ACHN (cell line): ENCODE measurements around the gene CSH2.
A peak's percentile ranks its signal among the peaks of the same experiment; 100 is the strongest.

Experiments used
- DNase-seq: peaks from one replicate; pipeline ENCODE4 v3.0.0-alpha.2; 2015
- in situ Hi-C: cut with HindIII; loops from 2 replicates; pipeline ENCODE4 v1.10.0; 2017; ENCODE audit warnings: low sequenced_read_pairs, low pct_ligation_motif_present, low pct_unique_long_range_greater_than_20kb

The CSH2 gene

DNA sequence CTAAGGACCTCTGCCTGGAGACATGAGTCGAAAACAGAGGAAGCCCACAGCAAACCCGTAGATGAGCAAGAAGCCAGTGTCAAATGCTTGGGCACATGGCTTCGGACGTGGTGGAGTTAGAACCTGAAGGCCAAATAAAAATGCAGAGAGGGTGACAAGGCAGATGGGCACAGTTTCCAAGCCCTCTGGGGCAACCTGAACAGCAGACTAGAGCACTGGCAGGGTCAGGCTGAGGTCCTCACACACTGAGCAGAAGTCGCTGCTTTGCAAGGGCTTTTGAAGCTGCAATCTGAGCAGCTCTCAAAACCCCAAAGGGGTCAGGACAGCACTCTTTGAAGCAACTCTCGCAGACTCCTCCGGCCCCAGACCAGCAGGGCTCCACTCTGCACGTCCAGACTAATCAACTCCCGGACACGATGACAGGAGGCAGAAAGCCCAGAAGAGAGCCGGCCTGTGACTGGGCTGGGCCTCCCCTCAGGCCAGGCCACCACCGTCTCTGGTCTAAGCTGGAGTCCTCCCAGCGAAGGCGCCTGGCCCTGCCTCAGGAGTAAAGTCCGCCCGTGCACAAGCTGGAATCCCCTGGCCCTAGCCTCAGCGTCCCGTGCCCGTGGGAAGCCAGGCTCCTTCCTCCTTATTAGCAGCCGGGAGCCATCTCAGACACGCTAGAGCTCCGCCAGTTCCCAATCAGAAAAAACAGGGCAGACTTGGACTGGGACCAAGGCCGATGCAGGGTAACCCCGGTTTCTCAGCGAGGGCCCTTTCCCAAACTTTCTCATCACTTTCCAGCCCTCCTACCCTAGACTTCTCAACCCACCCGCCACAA lies 31.9 kb downstream of the CSH2 start:
- in situ Hi-C loops = no loop called here
- DNase-seq = peak; percentile 38

DNA sequence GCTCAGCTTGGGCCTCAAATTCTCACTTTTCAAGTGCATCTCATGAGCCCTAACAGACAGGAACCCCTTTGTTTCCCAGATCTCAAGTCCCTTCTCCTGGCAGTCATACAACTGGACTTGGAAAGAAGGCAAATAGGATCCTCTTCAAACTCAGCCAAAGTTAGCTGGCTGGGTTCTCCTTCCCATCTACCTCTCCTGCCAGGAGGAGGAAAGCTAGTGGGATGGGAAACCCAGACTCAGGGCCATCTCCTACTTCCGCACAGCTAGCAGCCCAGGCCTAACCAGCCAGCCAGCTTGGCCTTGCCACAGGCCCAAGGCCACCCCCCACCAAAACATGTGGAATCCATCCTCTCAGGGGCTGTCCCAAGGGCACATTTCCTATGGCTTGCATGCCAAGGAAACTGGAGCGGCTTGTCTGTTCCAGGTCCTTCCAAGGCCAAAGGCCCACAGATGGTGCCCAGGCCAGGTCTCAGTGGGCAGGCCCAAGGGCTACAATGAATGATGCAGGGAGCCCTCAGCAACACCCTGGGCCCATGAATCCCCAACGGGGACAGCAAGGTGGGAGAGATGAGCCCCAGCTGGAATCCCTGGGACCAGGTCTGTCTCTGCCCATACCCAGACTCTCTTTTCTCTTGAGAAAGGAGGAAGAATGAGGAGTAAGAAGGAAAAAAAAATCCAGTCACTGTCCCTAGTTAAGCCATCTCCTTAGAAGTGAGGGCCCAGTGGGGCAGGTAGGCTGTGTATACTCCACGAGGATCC lies 32.7 kb downstream of the CSH2 start:
- DNase-seq = no peak
- in situ Hi-C loops = no loop called here

DNA sequence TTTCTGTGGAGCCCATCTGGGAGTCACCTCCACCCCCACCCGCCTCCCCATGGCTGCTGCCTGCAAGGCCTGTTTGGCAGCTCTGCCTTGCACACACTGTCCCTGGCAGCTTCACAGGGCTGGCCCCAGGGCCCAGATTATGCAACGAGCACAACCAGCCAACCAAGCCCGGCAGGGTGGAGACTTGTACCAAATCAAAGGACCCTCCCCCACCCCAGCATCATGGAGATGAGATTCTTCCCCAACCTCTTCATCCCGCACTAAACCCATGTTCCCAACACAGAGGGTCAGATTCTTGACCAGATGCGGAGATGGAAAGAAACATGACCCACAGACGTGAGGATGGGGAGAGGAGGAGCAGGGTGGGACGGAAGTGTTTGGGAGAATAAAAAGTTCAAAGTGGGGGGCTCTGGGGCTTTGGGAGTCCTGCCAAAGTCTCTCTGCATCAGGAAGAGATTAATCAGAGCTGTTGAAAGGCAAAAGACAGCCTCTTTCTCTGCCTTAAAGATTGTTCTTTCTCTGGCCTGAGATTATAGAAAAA lies 34.8 kb downstream of the CSH2 start:
- in situ Hi-C loops = no loop called here
- DNase-seq = no peak

DNA sequence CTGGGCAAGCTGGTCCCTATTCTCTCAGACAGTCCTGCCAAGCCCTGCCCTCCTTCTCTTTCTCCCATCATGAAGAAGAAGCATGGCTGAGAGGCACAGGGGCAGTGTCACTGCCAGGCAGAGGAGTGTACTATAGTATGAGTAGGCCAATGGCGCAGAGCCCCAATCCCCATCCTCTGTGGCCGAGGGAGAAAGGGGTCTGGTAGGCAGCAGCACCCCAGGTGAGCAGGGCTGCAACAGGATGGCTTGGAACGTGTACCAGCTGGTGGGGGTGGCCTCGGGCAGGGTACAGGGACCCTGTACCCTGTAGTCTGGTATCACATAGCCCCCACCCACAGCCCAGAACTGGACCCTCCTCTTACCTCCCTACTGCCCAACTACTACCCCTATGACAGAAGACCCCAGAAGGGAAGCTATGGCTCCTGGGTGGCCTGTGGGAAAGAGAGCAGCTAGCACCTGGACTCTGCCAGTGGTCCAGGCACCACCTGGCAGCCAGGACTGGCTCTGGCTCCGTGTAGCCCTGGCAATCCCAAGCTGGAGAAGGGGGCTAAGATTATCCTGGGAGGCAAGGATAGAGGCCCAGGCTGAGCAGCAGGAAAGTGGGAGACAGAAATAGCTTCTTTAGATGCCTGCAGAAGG lies 35.4 kb downstream of the CSH2 start:
- in situ Hi-C loops = no loop called here
- DNase-seq = no peak

DNA sequence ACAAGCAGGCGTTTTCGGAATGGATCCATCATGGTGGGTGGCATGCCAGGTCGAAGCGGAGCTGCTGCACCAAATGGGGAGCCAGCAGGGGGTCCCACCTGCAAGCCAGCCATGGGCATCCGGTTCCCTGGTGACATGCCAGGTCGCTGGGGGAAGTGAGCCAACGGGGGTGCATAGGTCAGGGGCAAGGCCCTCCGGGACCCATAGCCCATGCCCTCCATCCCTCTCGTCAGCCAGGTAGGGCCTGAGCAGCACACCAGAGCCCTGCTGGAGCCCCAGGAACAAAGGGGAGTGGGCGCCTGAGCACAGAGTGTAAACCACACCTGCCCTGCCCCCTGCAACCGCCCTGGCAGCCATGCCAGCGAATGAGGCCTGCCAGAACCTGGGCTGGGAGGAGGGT lies 36.0 kb downstream of the CSH2 start:
- in situ Hi-C loops = no loop called here
- DNase-seq = no peak

DNA sequence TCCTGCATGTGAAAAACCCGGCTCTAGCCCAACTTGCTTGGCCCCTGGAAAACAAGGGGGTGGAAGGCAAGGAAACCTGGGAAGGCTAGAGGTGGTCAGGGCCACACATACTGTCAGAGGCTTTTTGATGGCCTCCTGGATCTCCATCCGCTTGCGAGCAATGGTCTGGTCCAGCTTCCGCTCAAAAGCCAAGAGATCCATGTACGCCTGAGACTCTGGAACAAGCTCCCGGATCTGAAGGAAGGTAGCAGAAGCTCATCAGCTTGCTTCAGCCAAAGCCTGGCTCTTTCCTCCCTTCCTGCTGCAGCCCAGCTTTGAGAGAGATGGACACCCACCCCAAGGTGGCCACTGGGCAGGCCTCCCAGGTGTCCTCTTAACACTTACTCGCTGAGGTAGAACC lies 36.7 kb downstream of the CSH2 start:
- DNase-seq = no peak
- in situ Hi-C loops = no loop called here

DNA sequence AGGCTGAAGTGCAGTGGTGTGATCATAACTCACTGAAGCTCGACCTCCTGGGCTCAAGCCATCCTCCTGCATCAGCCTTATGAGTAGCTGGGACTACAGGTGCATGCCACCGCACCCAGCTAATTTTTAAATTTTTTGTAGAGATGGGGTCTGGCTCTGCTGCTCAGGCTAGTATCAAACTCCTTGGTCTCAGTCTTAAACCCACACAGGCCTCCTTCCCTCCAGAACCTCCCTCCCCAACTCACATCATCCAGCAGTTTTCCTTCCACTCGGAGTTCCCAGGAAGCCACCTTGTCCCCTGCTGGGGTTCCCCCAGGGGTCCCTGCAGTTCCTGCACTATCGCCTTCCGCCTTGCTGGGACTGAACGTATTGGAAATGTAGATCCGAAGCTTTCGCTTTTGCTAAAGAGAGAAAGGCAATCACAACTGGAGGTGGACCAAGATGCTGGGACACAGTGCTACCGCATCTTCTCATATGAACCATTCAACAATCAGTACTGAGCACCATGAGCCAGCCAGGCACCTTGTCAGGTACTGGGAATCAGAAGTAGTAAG lies 38.2 kb downstream of the CSH2 start:
- in situ Hi-C loops = no loop called here
- DNase-seq = no peak

DNA sequence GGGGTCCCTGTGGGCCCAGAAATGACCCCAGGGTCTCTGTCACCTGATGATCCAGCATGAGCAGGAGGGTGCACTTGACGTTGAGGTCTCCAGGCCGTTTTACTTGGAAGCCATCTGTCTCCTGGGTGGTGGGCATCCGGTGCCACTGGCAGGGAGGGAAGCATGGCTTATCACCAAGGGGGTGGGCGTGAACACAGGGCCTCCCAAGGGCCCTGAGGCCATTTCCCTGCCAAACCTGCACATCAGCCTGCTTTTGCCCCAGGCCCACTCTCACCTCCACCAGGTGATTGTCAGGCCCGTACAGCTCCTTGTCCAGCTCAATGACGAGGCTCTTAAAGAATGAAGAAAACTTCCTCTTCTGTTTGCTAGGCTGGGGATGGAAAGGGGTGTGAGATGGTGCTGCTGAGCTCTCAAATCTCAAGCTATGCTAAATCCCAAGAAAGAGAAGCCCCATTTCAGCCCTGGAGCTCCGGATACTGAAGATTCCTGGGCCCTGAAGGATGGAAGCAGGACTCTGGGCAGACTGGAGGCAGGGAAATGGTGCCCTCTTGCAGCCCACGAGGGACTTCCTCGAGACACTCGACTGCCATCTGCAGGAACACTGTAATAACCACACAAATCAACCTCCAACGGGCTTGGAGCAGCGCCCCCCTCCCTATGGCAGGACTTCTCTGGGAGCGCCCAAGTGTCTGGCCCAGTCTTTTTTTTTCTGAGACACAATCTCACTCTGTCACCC lies 38.9 kb downstream of the CSH2 start:
- DNase-seq = peak; percentile 84
- in situ Hi-C loops = no loop called here

DNA sequence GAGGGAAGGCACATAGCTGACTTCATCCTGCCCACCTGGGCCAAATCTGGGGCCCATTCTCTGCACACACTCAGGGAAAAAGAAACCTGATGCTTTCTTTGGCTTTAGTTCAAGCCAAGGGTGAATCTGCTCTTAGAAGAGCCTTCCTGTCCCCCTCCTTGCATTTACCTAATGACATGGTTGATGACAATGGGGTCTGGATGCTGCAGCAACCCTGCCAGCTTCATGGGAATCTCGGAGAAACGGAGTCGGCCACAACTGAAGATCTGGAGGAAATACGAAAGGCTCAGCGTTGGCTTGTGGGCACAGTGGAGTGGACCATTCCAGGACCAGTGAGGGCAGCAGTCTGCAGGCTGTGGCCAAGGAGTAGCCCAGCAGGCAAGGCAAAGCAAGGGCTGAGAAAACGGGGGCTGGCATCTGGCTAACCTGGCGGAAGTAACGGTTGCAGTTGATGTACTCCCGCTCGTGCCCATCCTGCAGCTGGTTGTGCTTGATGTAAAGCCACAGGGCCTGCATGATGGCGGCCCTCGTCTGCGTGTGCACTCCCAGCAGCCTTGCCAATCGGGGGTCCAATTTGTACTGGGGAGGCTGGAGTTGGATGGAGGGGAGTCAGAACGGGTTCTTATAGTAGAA lies 39.6 kb downstream of the CSH2 start:
- no peak for DNase-seq
- in situ Hi-C loops = no loop called here

DNA sequence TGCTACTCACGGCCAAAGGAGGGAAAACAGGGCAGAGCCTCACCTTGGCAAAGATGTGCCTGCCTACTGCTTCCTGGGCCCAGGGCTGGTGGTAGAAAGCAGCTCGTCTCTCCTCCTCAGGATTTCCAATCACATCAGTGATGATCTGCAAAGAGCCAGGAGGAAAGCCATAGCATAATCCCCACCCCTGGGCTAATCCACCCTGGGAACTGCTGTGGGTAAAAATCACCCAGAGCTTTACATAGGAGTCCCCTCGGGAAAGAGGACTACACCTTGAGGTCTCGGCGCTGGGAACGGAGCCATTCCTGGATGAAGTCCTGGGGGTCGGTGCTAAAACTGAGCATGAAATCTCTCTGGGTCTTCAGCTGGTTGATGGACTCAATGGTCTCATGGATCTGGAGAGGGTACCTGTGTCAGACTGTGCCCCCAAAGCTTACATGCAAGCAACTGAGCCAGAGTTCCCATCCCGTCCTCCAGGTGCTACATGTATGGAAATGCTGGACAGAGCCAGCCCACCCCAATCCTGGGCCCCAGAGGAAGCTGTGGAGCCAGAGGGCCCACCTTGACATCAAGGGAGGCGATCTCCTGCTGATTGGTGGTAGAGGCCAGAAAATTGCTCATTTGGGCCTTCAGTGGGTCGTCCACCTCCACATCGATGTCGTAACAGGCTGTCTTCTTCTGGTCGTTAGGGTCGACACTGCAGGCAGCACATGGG lies 40.3 kb downstream of the CSH2 start:
- in situ Hi-C loops = no loop called here
- no peak for DNase-seq

DNA sequence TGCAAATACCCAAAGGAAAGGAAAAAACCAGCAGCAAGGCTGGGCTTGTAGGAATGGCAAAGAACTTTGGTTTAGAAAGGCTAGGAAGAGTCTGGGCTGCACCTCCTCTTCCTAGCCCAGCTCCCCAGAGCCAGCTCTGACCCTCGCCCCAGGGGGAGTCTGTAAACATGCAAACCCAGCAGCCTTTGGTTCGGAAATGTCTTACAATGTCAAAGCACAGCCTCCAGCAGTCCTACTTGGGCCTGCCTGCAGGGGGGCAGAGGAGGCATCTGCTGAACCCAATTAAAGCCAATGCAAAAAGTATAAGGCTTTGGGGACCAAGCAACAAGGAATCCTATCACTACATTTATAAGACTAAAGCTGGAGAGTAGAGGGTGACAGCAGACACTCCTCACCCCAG lies 41.0 kb downstream of the CSH2 start:
- in situ Hi-C loops = no loop called here
- DNase-seq = no peak

DNA sequence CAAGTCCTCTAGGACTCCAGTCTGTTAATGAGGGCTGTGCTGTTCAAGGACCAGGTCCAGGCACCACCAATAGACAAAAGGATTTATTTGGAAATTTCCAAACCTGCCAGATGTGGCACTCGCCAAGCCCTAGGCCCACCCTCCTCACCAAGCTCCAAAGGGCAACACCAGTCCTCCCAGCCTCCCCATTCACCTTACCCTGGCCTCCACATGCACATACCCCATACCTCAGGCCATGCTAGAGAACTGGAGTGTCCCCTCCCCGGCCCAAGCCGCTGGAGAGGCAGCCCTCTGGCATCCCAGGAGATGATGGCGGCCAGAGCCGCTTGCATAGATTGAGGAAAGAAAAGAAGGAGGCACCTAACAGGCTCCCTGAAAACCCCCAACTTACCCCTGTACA lies 41.5 kb downstream of the CSH2 start:
- in situ Hi-C loops = no loop called here
- DNase-seq = no peak

DNA sequence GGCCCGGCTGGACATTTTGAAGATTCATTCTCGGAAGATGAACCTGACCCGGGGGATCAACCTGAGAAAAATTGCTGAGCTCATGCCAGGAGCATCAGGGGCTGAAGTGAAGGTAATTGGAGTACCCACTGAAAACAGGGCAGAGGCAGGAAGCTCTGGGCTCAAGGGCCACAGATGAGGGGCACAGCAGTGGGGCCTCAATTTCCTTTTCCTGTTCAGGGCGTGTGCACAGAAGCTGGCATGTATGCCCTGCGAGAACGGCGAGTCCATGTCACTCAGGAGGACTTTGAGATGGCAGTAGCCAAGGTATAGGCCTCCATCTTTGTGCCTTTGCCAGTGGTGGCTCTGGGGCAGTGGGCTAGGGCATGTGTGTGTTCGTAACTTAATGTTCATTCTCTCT lies 42.0 kb downstream of the CSH2 start:
- in situ Hi-C loops = no loop called here
- DNase-seq = no peak

DNA sequence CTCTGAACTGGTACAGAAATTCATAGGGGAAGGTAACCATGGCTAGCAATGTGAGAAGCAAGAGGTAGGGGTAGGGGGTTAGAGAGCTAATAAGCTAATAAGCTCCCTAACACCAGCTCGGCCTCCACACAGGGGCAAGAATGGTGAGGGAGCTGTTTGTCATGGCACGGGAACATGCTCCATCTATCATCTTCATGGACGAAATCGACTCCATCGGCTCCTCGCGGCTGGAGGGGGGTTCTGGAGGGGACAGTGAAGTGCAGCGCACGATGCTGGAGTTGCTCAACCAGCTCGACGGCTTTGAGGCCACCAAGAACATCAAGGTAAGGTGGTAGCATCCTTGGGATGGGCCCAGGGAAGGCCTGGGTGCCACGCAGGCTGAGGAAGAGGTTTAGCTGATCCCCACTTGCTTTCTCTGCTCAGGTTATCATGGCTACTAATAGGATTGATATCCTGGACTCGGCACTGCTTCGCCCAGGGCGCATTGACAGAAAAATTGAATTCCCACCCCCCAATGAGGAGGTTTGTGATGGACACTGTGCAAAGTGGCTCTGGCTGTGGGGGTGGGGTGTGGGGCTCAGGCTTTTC lies 42.5 kb downstream of the CSH2 start:
- in situ Hi-C loops = no loop called here
- no peak for DNase-seq

DNA sequence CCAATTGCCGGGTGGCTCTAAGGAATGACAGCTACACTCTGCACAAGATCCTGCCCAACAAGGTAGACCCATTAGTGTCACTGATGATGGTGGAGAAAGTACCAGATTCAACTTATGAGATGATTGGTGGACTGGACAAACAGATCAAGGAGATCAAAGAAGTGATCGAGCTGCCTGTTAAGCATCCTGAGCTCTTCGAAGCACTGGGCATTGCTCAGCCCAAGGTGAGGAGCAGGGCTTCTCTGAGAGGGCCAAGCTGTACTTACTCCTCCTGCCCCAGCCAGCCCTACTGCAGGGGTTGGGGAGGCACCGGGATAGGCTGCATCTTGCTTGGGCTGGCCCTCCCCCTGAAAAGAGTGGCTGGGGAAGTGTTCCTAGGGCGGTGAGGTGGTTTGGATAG lies 43.2 kb downstream of the CSH2 start:
- DNase-seq = no peak
- in situ Hi-C loops = no loop called here

DNA sequence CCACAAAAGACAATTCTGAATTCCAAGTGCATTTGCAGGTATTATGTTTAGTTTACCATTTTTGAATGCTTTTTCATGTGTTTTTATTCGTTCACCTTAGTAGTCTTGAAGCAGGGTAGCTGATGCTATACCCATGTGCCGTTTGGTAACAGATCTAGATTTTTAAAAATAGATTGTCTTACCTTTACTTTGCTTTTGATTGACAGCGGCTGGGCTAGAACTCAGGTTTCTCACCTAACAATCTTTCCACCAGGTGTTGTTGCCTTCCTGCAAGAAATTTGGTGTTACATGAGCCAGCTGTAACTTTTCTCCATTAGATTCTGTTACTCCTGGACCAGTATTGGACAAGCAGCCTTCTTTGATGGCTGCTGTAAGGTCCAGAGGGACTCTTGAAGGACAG lies 44.5 kb downstream of the CSH2 start:
- in situ Hi-C loops = no loop called here

DNA sequence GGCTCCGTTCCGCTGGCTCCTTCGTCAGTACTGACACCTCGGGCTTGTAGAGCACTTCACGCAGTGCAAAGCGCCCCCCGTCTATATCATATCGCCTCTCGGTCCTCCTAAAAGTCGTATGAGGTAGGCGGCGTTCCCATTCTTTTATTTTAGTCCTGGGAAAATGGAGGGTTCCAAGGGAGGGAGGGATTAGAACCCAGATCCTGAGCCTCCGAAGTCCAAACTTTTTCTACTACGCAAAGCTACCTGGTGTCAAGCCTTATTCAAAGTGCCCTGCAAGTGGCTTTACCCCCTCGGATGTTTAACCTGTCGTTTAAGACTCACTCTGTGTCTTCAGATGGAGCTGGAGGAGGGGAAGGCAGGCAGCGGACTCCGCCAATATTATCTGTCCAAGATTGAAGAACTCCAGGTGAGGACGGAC lies 45.7 kb downstream of the CSH2 start:
- no peak for DNase-seq
- in situ Hi-C loops = no loop called here

More for the DNA sequence above, 44.5 kb downstream of the CSH2 start:
- no peak for DNase-seq
